ENCODE data around the gene USP10.

DNA sequence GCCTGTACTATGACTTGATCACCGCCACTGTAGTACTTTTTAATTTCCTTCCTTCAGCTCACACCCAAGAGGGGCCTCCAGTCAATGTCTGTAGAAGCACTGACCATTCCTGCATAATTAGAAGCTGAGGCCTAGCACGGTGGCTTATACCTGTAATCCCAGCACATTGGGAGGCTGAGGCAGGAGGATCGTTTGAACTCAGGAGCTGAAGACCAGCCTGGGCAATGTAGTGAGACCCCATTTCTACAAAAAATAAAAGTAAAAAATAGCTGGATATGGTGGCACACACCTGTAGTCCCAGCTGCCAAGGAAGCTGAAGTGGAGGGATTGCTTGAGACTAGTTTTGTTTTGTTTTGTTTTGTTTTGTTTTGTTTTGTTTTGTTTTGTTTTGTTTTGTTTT is 45.6 kb upstream of the USP10 start:
- TF ChIP-seq EGR1 (IDR thresholded peaks at IDR 0.05) = no peak
- TF ChIP-seq TCF12 (IDR thresholded peaks at IDR 0.05; ENCODE audit: low read depth) = no peak
- no peak for TF ChIP-seq CEBPB (IDR thresholded peaks at IDR 0.05)
- no peak for TF ChIP-seq YY1 (IDR thresholded peaks at IDR 0.05; ENCODE audit: low read depth)
- no peak for TF ChIP-seq RAD21 (IDR thresholded peaks at IDR 0.05; ENCODE audit: low read depth)
- TF ChIP-seq, protein P1, sequence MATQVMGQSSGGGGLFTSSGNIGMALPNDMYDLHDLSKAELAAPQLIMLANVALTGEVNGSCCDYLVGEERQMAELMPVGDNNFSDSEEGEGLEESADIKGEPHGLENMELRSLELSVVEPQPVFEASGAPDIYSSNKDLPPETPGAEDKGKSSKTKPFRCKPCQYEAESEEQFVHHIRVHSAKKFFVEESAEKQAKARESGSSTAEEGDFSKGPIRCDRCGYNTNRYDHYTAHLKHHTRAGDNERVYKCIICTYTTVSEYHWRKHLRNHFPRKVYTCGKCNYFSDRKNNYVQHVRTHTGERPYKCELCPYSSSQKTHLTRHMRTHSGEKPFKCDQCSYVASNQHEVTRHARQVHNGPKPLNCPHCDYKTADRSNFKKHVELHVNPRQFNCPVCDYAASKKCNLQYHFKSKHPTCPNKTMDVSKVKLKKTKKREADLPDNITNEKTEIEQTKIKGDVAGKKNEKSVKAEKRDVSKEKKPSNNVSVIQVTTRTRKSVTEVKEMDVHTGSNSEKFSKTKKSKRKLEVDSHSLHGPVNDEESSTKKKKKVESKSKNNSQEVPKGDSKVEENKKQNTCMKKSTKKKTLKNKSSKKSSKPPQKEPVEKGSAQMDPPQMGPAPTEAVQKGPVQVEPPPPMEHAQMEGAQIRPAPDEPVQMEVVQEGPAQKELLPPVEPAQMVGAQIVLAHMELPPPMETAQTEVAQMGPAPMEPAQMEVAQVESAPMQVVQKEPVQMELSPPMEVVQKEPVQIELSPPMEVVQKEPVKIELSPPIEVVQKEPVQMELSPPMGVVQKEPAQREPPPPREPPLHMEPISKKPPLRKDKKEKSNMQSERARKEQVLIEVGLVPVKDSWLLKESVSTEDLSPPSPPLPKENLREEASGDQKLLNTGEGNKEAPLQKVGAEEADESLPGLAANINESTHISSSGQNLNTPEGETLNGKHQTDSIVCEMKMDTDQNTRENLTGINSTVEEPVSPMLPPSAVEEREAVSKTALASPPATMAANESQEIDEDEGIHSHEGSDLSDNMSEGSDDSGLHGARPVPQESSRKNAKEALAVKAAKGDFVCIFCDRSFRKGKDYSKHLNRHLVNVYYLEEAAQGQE (IDR thresholded peaks at IDR 0.05; ENCODE audit: low read depth) = no peak
